Heart left ventricle (tissue), 16 donors: ENCODE results near the gene PITX2. TPM values are rescaled to one million over a fixed set of nuclear protein-coding genes. Genes with fewer than 3 reads are reported as not detected.

Experiments used
- ATAC-seq, 4 donors: fragments of 200-7000 bp; cut with Tn5 transposase; one replicate each; pipeline ENCODE4 v1.9.1; 2020 to 2022; ENCODE audit warnings: moderate library complexity in 4 of 4, mild to moderate bottlenecking in 3 of 4, moderate number of reproducible peaks in 1 of 4
- DNase-seq, 5 donors: peaks; one replicate each; pipeline ENCODE4 v3.0.0-alpha.2; 2020
- H3K27ac ChIP-seq, 12 donors: fragments of 200-600 bp; sonication (generic) in 4 of 12; one replicate each; pipeline versions ENCODE4 v1.5.0 to v1.8.0; 2016 to 2022; ENCODE audit warnings: mild to moderate bottlenecking in 2 of 12
- H3K27me3 ChIP-seq, 9 donors: fragments of 200-600 bp; sonication (generic) in 2 of 9; one replicate each; pipeline versions ENCODE4 v1.5.1 to v1.8.0; 2016 to 2022; ENCODE audit warnings: mild to moderate bottlenecking in 3 of 9
- H3K36me3 ChIP-seq, 9 donors: fragments of 200-600 bp; sonication (generic) in 2 of 9; one replicate each; pipeline versions ENCODE4 v1.5.0 to v1.8.0; 2018 to 2022; ENCODE audit warnings: mild to moderate bottlenecking in 2 of 9
- H3K4me1 ChIP-seq, 12 donors: fragments of 200-600 bp; sonication (generic) in 4 of 12; one replicate each; pipeline versions ENCODE4 v1.5.0 to v1.8.0; 2016 to 2022; ENCODE audit warnings: mild to moderate bottlenecking in 3 of 12
- H3K4me3 ChIP-seq, 12 donors: fragments of 200-600 bp; sonication (generic) in 4 of 12; one replicate each; pipeline versions ENCODE4 v1.5.0 to v1.8.0; 2017 to 2022; ENCODE audit warnings: mild to moderate bottlenecking in 9 of 12, moderate library complexity in 4 of 12
- H3K9me3 ChIP-seq, 12 donors: fragments of 200-600 bp; sonication (generic) in 4 of 12; one replicate each; pipeline versions ENCODE4 v1.5.0 to v1.8.0; 2016 to 2022; ENCODE audit warnings: mild to moderate bottlenecking in 1 of 12
- POLR2A ChIP-seq, 2 donors: fragments of 450-650 bp; IDR thresholded peaks; one replicate each; pipeline ENCODE4 v1.6.1; 2017; ENCODE audit warnings: antibody characterized with exemption in 2 of 2, mild to moderate bottlenecking in 2 of 2, moderate library complexity in 2 of 2
- WGBS, 4 donors: extraction: QIAGEN DNeasy Blood & Tissue Kit in 2 of 4; methylation state at CpG; one replicate each; pipeline versions ENCODE4 v1.1.5 to v1.1.7; 2013 to 2018; 5-methylcytosine and 5-hydroxymethylcytosine counted together
- intact Hi-C, 10 donors: fragments of 100-400 bp; cut with DNase I; formaldehyde crosslinking; loops; one replicate each; pipeline versions ENCODE4 v1.11.1 to v1.14.2; 2022
- long read RNA-seq, 3 donors: library from polyadenylated mRNA; unstranded; transcript quantifications; one replicate each; pipeline ENCODE4 v2.0.0, GENCODE V29; 2020 to 2021
- polyA plus RNA-seq, 2 donors: library from polyadenylated mRNA; stranded (reverse); fragments of 200-250 nt; gene quantifications; one replicate each; pipeline ENCODE4 v1.2.3, GENCODE V29; 2013
- total RNA-seq, 9 donors: library from RNA; depleted of rRNA in 2 of 9; stranded (reverse); fragments of >200 nt in 2 of 9; fragmentation: NEBNext Ultra II Directional in 3 of 9; extraction: Animal tissue kit (Norgen Biotek cat#: 25700) in 3 of 9; gene quantifications; one replicate each; pipeline versions ENCODE4 v1.1.0 to v1.2.4, GENCODE V29; 2016 to 2023
- TF ChIP-seq, protein P1 (sequence below), 12 donors: fragments of 200-600 bp; sonication (generic) in 4 of 12; IDR thresholded peaks; one replicate each; pipeline versions ENCODE4 v1.5.0 to v1.8.0; 2018 to 2022; ENCODE audit warnings: antibody characterized with exemption in 12 of 12, mild to moderate bottlenecking in 5 of 12
- donor health status: ischemic (EF 13 %, LVEDD 7.1; RV severe dilation, severe dysfunction).
- donor health status: healthy with polysubstance abuse.
- donor health status: DM: no; HTN: yes; CAD: no.
- donor health status: DM: no; HTN: no; CAD: no.
- donor health status: ischemic (EF 25% LVEDD 6.9; RV normal size, moderate dysfunction).
- donor health status: ischemic (EF 25% LVEDD 5.7; RV mildly dilated, moderate dysfunction).
- donor health status: healthy.
- donor health status: DM: yes; HTN: yes; CAD: no.
- donor health status: ischemic (EF 35%, LVEDD 5.7; RV mildly dilated, moderate dysfunction).
- donor health status: nonischemic (EF 11% LVEDD 7.7; RV severe dilation, severe dysfunction).
- donor health status: DM: yes; HTN: yes; CAD: no.
- donor health status: PGD.
- donor health status: ischemic (EF 29% LVEDD 5.4; RV normal size, mild dysfunction).
- donor health status: nonischemic (EF 23%, LVEDD 6.1; RV moderate dilation, normal function).

The PITX2 gene
- total RNA-seq (under 1 TPM in 5 of 9 donors, not detected in 4; 0.19 to 0.94 (median 0.36) TPM), polyA plus RNA-seq (under 1 TPM in 1 of 2 donors, not detected in 1; 0.17 TPM)
- long read RNA-seq, donor 1, partial matches to known transcripts, result 0 of 1 reads
- long read RNA-seq, donor 1, other reads (novel, unspliced or antisense), result 0 of 1 reads
- long read RNA-seq, donor 2, result 0 reads
- long read RNA-seq, donor 3, partial matches to known transcripts, result 0 of 1 reads
- long read RNA-seq, donor 3, other reads (novel, unspliced or antisense), result 0 of 1 reads

DNA sequence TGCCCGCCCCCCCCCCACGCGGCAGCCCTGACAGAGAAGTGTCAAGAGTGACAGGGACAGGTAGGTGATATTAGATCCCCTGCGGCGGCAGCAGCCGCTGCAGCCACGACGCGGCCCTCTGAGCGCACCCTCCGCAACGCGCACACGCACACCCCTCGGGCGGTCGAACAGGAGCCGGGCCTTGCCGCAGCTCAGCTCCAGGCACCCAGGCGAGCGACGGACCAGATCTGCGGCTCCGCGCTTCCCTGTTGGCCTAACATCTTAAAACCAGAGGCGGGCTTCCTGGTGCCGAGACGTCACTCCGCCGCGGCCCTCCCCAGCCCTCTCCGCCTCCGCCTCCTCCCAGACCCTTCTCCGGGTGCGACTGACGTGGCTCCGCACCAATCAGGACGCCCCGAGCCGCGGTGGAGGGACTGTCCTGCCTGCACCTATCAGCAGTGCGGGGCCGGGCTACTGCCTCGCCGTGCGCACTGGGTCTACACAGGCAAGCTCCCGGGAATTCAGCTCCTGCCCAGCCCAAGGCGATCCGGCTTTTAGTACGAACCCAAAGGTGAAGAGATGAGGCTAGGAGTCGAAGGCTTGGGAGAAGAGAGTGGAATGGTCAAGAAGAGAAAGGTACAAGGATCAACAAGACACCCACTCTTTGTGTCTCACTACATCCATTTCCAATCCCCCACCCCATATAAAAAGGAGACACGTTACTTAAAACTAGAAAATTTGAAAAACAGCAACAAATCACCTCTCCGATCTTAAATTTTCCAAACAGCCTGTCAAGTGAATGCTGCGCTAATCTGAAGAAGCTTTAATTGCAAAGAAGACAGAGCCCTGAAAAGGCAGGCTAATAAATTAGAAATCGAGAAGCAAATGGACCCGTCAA, at the start of gene PITX2:
PITX2 (minus strand) TSS at position 237 of the 877 bp plus-strand sequence. CDS start 617 bp downstream, outside the sequence.
- 1 to 5% (median 2%) methylated on average over 16 to 56 of the region's 56 CpGs for WGBS, 4 donors
- ATAC-seq, result peak; percentile 78 to 95 (median 81)
- intact Hi-C loops, result no loop called here

DNA sequence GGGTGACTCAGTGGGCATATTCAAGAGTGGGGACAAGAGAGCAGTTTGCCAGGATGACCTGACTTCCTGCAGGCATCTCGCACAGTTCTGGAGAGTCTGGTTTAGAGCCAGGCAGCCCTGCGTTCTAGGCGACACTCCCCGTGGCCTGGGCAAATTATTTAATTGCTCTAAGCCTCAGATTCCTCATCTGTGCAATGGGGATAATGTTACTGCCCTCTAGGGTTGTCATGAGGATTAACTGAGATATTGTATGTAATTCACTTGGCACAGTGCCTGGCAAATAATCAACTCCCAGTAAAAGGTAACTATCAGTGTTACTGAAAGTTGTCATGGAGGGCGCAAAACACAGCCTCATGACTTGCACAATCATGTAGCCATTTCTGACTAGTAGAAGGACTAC, 48.8 kb upstream of the PITX2 start:
- WGBS, 4 donors, result 84 to 88% (median 85%) methylated on average over 5 of the region's 5 CpGs
- Histone ChIP-seq H3K4me1 (no peaks in the 10 kb centered on the region), H3K27ac (no peak overlapping the region), H3K36me3 (no peaks in the 10 kb centered on the region), H3K4me3 (no peak overlapping the region), H3K27me3 (peaks cover 0 to 7% (median 0%) of the 10 kb centered on the region in 9 donors), H3K9me3 (no peaks in the 10 kb centered on the region)
- intact Hi-C loops, result no loop called here
- ATAC-seq, result no peak
- TF ChIP-seq, protein P1, sequence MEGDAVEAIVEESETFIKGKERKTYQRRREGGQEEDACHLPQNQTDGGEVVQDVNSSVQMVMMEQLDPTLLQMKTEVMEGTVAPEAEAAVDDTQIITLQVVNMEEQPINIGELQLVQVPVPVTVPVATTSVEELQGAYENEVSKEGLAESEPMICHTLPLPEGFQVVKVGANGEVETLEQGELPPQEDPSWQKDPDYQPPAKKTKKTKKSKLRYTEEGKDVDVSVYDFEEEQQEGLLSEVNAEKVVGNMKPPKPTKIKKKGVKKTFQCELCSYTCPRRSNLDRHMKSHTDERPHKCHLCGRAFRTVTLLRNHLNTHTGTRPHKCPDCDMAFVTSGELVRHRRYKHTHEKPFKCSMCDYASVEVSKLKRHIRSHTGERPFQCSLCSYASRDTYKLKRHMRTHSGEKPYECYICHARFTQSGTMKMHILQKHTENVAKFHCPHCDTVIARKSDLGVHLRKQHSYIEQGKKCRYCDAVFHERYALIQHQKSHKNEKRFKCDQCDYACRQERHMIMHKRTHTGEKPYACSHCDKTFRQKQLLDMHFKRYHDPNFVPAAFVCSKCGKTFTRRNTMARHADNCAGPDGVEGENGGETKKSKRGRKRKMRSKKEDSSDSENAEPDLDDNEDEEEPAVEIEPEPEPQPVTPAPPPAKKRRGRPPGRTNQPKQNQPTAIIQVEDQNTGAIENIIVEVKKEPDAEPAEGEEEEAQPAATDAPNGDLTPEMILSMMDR (IDR thresholded peaks at IDR 0.05), result no peak
- no peak for TF ChIP-seq POLR2A (IDR thresholded peaks at IDR 0.05)
- DNase-seq, result no peak

More for the DNA sequence above, at the start of gene PITX2:
- peaks cover 63 to 100% (median 100%) of the 10 kb centered on the region in 9 donors for H3K27me3 ChIP-seq
- TF ChIP-seq, protein P1 (IDR thresholded peaks at IDR 0.05), result no peak
- no peak for TF ChIP-seq POLR2A (IDR thresholded peaks at IDR 0.05)
- peaks cover 0 to 38% (median 20%) of the 10 kb centered on the region in 12 donors for H3K4me1 ChIP-seq
- peak within 1 kb of the TSS; percentile 8 to 54 (median 40) for H3K4me3 ChIP-seq
- no peak within 1 kb of the TSS for H3K27ac ChIP-seq
- no peaks in the 10 kb centered on the region for H3K36me3 ChIP-seq
- H3K9me3 ChIP-seq, result peaks cover 0 to 11% (median 0%) of the 10 kb centered on the region in 12 donors
- DNase-seq, result peak; percentile 48 to 88 (median 77)

DNA sequence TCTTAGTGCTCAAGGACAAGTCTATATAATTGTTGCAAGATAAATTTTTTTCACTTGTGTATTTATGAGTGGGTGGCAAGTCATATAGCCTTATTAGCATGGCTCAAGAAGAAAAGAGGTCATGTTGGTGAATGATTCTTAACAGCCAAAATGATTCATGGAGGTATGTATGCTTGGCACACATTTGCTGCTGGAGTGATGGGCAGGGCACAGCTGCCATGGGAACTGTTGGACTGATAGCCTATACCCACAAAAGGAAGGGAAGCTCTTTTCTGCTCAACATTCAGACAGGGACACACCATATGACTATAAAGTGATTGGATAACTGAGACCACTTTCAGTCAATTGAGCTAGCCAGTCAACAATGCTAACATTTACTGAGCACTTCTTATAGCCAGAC, 46.8 kb upstream of the PITX2 start:
- intact Hi-C loops, result no loop called here
- no peak for TF ChIP-seq POLR2A (IDR thresholded peaks at IDR 0.05)
- TF ChIP-seq, protein P1 (IDR thresholded peaks at IDR 0.05), result no peak
- H3K4me3 ChIP-seq, result no peak overlapping the region
- H3K36me3 ChIP-seq, result no peaks in the 10 kb centered on the region
- H3K4me1 ChIP-seq, result no peaks in the 10 kb centered on the region
- DNase-seq (no peak), ATAC-seq (no peak)
- H3K27ac ChIP-seq, result no peak overlapping the region
- H3K27me3 ChIP-seq, result peaks cover 0 to 7% (median 0%) of the 10 kb centered on the region in 9 donors
- no peaks in the 10 kb centered on the region for H3K9me3 ChIP-seq
